ENCODE measurements around the gene AQP12A.
"Not testable (repeated sequence)": the region's sequence is repeated elsewhere in the genome, so short reads cannot be mapped to it uniquely, and the experiment has no call there.

Gene AQP12A

DNA sequence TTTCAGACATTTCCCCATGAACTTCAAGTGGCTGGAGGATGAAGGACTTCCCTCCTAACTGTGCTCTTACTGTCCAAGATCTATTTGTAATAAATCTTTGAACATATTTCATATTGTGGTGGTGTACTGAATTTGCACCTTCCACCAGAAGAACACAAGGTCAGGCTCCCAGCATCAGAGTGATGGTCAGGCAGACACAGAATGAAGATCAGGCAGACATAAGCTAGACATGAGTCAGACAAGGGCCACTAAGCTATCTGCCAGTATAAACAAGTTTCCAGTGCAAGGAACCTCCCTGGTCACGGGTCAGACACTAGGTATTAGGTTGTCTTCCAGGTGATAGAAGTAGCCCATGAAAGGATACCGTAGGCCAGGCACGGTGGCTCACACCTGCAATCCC is 29.0 kb upstream of the AQP12A start:
- DNase-seq, result no peak

DNA sequence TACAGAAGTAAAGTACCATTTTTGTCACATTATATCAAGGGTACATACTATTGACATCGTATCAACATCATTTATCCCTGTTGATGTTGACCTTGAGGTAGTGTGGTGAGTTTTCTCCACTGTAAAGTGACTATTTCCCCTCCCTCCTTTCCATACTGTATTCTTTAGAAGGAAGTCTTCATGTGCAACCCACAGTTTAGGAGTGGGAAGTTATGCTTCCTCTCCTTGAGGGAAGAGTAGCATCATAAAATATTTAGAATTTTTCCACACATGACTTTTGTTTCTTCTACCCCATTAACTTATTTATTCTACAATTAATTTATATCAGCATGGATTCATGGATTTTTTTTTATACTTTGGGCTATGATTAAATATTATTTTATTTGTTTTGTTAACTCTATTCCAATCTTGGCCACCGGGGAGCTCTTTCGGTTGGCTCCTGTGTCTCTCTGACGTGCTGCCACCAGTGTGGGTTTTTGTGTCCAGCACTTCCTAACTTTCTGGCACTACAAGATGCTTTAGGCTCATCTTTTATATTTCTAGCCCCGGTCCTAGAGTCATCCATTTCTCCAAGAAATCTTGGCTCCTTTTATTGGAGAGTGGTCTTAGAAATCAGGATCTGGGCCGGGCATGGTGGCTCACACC is 28.0 kb upstream of the AQP12A start:
- no peak for DNase-seq

DNA sequence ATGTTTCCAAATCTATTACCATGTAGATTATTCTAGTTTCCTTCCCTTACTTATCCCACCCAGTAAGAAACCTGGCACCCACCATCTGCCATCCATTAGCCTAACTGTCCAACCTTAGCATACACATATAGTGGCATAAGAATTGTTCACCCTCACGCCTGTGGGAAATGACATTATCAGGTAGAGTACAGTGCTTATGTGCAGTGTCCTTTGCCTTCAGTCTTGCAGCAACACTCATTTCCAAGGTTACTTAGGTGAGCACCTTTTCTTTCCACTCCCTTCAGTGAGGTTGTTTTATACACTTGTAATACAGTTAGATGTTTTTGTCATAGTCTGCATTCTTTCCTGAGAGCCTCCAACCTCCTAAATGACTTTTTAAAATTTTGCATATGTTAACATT is 27.0 kb upstream of the AQP12A start:
- no peak for DNase-seq

DNA sequence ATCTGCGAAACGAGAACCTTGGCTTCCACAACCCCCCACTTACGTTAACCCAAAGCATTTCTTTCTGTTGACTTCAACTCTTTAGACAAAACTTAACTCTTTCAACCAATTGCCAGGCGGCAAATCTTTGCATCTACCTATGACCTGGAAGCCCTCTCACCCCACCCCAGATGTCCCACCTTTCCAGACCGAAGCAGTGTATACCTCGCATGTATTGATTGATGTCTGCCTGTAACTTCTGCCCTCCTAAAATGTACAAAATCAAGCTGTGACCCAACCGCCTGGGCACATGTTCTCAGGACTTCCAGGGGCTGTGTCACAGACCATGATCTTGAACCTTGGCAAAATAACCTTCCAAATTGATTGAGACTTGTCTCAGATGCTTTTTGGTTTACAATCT is 21.3 kb upstream of the AQP12A start:
- no peak for DNase-seq

DNA sequence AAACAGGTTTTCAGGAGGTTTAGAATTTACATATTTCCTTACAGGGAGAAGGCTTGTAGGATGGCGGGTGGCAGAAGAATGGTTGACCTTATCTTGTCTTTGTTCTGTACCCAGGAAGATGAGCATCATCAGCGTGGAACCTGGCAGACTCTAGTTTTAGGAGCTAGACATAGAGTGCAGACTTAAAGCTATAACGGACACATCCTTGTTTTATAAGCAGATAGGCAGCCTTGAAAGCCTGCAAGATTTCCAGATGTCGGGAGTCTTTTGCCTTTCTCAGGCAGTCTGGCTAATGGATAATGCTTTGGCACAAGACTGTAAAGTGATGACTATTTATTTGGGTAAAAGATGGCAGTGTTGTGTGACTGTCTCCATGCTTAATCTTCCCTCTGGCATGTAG is 20.7 kb upstream of the AQP12A start:
- no peak for DNase-seq

DNA sequence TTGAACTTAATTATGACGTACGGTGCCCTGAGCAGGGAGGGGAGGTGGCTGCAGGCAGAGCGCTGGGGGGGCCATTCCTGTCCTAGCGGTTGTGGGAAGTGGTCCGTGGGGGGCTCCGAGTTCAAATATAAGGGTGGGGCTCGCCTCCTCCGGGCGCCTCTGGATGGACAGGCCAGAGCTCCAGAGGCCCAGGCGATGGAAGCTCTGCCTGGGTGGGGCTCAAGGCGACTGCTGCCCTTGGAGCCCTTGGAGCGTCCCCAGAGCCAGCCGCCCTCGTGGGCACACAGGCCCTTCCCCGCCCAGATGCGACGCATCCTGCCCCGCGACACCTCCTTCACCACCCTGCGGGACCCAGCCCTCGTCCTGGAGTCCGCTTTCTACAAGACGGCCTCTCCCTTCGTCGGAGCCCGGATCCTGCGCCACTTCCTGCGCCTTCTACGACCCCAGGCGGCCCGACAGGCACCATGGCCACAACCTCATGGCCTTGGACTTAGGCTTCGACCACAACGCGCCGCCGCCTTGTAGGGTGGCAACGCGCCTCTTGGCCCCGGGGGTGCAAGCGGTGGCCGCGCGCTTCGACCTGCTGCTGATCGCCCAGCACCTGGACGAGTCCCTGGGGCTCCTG is 19.5 kb upstream of the AQP12A start:
- no peak for DNase-seq

DNA sequence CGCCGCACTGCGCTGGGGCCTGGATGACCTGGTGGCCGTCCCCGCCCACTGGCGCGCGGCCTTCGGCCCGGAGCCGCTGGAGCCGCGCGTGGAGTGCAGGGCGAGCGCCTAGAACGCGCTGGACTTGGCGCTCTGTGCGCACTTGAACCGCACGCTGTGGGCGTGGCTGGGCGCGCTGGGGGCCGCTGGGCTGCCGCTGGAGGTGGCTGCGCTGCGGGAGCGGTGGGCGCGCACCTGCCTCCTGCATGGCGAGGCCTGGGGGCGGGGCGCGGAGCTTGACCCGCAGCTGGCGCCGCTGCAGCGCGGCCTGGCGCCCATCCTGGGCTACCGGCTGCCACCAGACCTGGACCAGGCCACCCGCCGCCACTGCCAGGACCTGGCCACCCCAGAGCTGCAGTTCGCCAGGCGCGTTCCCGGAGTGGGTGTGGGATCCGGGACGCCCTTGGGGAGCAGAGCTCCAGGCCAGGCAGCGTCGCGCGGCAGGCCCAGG is 18.9 kb upstream of the AQP12A start:
- DNase-seq, result no peak

DNA sequence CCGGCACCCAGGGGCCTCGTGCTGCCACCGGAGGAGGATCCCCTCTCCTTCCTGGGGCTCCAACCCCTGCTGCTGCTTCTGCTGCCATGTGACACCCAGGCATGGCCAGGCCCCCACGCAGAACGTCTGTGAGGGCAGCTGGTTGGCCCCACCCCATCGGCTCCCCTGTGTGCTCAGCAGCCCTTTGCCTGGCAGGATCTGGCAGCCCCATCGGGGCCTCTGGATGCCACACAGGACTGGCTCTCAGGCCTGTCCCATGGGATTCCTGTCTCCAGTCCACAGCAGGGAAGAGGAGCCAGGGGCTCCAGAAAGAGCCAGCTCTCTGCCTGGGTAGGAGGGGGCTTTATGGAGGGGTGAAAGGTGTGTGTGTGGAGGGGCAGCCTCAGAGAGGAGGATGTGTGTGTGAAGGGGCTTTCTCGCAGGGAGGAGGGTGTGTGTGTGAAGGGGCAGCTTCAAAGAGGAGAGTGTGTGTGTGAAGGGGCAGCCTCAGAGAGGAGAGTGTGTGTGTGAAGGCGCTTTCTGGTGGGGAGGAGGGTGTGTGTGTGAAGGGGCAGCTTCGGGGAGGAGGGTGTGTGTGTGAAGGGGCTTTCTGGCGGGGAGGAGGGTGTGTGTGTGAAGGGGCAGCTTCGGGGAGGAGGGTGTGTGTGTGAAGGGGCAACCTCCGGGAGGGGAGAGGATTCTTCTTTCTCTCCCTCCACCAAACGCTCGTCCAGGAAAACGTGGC is 17.0 kb upstream of the AQP12A start:
- DNase-seq, result not testable (repeated sequence)

DNA sequence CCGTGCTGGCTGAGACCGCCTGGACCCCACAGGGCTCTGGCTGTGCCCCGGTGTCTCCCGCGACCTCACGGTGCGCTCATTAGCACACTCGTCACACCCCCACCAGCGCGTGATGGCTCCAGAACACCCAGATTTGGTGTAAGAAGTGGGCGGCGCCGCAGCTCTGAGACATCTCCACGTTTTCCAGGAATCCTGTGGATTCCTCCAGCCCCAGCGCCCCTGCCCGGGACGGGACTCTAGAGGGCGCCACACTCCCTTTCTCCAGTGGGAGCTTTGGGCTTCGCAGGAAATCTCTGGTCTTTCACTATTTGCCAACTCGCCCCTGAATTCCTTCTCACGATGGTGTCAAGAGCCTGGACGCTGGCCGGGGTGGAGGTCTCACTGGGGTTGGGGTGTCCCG is 16.3 kb upstream of the AQP12A start:
- DNase-seq, result not testable (repeated sequence)

DNA sequence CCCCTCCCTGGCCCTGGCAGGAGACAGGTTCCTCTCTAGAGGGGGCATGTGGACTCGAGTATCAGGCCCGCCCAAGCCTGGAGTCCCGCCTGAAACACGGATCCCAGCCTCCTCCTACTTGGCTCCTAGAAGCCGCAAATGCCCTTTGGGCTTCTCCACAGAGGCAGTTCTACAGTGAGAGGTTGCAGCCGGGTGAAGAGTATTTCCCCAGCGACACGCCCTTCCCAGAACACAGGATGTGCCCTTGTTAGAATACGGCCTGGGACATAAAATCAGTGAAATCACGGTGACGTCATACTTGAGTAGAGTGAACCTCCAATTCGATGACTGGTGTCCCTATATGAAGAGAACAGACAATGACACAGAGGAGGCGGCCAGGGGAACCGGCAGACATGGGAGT is 13.6 kb upstream of the AQP12A start:
- not testable (repeated sequence) for DNase-seq

DNA sequence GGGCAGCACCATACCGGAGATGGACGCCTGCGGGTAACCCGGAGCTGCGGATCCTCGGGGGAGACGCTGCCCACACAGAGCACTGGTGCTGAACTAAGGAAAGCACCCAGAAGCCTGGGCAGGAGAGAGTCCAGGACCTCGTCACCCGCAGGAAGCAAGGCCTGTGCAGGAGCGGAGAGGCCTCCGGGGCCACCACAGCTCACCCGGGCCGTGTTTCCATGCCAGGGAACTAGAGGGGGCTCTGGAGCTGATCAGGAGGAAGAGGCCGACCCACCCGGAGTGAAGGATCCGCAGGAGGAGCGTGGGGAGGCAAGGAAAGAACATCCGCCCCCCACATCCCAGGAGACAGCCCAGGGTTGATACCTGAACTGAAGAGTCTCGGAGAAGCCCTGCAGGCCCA is 12.8 kb upstream of the AQP12A start:
- DNase-seq, result not testable (repeated sequence)

DNA sequence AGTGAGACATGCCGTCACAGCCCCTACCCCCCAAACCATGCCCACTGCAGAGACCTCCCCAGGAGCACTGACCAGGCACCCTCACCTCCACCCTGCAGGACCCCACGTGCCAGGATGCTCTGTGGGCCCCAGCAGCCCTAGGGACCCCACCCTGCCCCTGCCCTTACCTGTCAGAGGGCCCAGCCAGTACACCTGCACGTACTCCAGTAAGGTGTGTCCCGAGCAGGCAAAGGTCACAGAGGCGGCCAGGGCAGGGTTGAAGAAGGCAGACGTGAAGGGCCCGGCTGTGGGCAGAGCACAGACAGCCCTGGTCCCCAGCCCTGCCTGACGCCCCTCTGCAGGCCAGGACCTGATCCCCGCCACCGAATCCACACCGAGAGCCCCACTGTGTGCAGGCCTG is 11.5 kb upstream of the AQP12A start:
- not testable (repeated sequence) for DNase-seq

DNA sequence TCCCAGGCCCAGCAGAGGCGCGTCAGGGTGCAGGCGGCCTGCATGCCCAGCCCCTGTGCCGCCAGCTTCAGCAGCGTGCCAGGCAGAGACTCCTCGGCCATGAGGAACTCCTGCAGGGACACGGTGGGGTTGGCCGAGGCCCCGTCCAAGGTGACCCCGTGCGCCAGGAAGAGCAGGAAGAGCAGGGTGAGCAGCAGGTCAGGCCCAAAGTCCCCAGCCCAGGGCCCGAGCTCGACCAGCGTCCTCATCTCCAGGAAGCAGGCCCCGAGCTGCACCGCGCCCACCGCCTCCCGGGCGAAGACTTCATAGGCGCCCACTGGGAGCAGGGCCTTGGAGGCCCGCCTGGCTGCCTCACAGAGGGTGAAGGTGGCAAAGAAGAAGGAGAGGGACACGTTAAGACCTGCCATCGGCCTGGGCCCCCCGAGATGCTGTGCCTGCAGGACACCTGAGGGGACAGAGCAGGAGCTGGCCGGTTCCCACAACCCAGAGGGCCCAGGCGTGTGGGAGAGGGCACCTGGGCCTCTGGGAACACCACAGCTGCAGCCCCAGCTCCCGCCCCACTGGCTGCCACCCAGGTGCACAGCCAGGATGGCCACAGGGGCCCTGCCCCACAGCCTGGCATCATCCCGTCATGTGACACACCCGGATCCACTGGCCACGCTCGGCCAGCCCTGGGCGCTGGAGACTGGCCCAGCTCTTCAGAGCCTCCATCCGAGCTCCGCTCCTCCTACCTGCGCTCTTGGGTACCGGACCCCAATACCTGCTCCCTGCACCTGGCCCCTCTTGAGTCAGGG is 9.0 kb upstream of the AQP12A start, which contains the start of gene AQP12B:
TSS of gene AQP12B (minus strand) at position 455 of the 794 bp plus-strand sequence. CDS start at position 407, 48 bp downstream.
- not testable (repeated sequence) for DNase-seq

DNA sequence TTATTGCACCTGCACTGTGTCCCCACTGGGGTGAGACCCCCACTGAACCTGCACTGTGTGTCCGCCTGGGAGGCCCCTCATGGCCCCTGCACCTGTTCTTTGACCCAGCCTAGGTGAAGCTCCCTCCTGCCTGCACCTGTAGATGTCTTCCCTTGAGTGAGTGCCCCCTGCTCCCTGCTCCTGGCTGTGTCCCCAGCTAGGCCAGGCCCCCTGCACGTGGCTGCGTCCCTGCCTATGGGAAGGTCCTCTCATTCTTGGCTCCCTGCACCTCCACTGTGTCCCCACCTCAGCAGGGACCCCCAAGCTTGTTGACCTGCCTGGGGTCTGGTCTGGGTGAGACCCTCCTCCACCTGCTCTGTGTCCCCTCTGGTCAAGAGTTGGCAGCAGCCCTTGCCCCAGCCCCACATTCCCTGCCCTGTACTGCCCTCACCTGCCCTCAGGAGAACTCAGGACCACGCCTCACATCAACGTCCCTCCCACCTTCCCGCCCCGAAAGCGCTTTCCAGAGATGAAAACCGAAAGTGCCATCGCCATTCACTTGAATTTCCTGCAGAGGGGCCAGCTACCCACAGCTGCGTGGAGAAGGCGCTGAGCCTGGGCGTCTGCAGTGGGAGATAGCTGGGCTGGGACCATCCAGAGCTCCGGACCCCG is 8.2 kb upstream of the AQP12A start:
- DNase-seq, result not testable (repeated sequence)

DNA sequence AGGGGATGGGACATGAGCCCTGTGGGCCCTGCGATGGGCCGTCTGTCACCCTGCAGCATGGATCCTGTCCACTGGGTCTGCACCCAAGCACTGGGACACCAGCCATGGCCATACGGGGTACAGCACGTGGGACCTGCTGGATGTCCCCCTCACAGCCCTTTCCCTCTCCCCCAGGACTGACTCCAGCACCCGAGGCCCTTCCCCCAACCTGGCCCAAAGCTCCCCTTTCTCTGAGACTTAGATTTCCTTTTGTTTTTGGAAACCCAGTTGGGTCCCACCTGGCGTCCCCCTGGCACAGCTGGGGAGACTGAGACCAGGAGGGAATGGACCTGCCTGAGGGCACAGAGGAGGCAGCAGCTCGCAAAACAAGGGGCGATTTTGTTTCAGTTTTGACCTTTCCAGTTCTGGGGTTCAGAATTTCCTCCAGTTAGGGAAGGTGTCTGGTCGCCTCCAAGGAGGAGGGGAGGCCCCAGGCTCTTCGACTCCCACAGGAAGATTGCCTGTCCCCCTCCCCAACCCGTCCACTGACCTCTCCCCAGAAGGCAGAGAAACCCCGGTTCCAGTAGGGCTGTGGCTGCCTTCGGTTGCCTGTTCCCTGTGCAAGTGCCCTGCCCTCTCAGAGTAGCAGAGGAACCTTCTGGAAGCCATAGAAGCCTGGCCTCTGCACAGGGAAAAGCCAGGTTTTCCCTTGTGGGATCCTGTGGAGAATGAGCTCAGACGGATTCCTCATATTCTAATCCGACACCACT is 7.5 kb upstream of the AQP12A start:
- not testable (repeated sequence) for DNase-seq

DNA sequence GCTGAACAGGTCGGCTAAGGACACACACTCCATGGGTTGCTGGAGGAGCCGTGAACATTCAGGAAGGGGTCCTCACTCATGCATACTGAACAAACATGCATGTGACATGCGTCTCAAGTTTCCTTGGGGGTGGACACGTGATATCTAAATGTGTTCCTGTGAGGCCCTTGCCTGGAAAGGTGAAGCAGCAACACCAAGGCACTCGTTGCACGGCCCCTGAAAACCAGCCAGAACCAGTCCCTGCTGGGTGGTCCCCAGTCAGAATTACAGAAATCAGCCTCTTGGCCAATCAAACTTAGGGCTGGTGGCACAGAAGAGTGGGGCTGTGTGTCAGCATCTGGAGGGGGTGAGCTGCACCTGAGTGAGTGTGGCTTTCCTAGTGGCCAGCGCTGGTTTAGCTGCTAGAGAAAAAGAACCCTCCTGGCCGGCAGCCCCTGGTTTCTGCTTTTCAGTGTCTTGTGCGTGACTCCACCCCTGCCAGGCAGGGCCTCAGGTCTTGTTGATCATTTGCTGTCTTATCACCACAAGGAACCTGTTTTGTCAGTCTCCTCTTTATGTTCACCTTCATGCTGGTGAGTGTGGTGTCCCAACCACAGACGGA is 5.8 kb upstream of the AQP12A start:
- DNase-seq, result no peak

DNA sequence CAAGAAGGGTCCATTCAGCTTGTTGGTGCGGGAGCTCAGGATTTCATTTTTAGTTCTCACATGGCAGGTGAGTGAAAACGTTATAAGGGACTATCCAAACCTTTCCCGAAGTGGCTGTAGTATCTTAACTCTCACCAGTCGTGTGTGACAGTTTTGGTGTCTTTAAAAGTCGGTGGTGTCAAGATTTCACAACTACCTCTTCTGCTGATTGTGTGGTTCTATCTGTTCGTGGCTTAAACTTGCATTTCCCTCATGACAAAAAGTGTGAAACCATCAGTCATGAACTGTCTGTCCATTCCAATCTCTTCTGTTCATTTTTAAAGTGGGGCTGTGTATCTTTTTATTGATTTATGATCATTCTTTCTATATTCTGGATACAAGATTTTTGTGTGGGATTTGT is 5.2 kb upstream of the AQP12A start:
- no peak for DNase-seq

DNA sequence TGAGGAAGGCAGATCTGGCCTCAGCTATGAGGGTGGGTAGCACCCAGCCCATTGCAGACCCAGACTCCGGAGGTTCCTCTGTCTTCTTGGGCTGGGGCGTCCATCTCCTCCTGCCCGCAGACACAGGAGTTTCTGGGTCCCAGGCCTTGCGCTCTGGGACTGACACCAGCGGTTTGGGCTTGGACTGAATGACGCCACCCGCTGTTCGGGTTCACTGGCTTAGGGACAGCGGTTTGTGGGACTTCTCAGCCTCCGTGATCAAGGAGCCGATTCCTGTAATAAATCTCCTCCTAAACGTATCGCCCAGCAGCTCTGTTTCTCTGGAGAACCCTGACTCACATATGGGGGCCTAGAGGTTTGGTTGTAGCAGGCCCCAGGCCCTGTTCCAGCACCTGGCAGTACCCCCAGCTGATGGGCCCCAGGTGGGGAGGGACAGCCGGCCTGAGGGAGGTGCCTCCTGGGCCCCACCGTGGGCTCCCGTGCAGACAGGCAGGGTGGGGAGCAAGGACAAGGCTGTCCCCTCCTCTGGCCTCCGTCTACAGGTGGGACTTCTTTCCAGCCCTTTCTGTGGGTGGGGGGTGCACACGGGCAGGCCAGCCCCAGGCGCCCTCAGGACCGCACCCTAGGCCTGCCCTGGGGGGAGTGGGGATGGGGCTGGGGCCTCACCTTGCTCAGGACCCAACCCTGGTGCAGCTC is 4.5 kb upstream of the AQP12A start:
- no peak for DNase-seq

DNA sequence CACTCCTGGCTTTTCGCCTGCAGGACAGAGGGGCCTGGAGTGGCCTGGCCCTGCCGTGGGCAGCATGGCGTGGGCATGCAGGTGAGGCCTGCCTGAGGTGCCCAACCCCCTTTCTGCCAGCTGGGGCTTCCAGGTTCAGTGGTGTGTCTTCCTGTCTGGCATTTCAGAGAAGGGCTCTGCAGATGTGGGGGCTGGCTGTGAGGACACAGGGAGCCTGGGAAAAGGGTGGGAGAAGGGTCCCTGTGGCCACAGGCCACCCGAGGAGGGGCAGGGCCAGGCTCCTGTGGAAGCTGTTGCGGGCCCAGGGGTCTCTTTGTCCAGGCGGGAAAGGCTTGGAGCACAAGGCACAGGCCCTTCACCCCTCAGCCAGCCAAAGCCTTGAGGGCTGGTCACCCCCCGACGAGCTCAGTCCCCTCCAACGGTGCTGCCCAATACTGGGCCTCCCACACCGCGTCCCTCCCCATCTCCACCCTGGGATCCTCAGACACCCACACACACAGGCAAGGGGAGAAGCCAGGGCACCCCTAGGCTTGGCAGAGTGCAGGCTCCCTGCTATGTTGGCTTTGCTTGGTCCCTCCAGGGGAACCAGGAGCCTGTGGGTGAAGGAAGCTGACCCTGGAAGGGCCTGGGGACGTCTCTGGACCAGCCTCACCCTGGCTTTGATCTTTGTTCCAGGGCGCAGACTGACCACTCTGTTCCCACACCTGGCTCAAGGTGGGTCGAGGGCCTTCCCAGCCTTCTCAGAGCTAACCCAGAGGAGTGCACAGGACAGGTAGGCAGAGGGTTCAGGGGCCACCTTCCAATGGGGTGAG is 3.7 kb upstream of the AQP12A start:
- DNase-seq, result no peak

DNA sequence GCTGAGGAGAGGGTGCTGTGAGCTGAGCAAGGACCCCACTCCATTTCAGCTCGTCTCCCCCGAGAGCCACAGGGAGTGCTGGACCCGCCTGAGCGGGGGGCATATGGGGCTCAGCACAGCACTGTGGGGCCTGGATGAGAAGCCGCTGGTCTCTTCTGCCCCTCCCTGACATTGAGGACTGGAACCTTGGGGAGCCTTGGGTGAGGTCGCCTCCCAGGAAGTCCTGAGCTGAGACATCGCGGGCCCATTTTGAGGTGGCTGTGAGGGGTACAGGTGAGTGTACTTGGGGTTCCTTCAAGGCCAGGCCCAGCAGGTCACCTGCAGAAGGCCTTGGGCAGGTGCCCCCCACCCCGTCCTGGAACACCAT is 3.1 kb upstream of the AQP12A start:
- no peak for DNase-seq
